Measurements from ENCODE around the gene PLCG2.
"Not testable (repeated sequence)": the region's sequence is repeated elsewhere in the genome, so short reads cannot be mapped to it uniquely, and the experiment has no call there.

PLCG2 gene

DNA sequence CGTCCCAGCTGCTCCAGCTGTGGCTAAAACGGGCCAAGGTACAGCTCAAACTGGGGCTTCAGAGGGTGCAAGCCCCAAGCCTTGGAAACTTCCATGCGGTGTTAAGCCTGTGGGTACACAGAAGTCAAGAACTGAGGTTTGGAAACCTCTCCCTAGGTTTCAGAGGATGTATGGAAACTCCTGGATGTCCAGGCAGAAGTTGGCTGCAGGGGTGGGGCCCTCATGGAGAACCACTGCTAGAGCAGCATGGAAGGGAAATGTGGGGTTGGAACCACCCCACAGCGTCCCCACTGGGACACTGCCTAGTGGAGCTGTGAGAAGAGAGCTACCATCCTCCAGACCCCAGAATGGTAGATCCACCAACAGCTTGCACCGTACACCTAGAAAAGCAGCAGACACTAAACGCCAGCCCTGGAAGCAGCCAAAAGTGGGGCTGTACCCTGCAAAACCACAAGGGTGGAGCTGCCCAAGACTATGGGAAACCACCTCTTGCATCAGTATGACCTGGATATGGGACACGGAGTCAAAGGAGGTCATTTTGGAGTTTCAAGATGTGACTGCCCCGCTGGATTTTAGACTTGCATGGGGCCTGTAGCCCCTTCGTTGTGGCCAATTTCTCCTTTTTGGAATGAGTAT, 230.0 kb downstream of the PLCG2 start:
- DNase-seq = no peak

DNA sequence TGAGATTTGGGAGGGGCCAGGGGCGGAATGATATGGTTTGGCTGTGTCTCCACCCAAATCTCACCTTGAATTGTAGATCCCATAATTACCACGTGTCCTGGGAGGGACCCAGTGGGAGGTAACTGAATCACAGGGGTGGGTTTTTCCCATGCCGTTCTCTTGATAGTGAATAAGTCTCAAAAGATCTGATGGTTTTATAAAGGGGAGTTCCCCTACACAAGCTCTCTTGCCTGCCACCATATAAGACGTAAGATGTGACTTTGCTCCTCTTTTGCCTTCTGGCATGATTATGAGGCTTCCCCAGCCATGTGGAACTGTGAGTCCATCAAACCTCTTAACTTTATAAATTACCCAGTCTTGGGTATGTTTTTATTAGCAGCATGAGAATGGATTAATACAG, 230.7 kb downstream of the PLCG2 start:
- DNase-seq = not testable (repeated sequence)

DNA sequence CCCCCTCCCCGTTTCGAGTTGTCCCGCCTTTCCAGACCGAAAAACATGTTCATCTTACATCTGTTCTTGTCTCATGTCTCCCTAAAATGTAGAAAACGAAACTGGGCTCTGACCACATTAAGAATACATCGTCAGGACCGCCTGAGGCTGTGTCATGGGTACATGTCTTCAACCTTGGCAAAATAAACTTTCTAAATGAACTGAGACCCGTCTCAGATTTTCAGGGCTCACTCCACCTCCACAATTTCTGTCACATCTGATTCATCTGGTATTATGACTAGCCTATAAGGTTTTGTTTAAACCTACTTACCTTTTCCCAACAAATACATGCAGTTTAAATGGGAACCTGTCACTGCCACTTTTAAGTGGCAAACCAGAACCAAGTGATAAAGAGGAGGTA, 231.6 kb downstream of the PLCG2 start:
- DNase-seq = no peak

DNA sequence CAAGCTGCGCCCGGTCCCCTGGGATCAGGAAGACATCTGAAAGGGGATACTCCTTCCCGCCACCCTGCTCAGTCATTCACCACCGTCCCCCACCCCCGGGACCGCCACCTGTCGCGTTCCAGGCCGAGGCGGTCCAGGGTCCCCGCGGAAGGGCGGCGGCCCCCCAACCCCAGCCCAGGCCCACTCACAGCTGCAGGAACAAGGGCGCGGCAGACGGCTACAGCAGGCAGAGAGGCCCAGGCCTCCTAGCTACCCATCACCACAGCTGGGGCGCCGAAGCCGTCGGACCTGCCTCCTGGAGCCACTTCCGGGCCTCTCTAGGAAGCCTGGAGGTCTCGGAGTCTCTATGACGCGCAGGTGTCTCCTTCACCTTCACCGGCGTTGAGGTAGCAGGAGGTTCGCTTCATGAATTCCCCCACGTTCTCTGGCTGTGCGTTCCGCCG, 232.1 kb downstream of the PLCG2 start, which contains the start of gene SDR42E1:
SDR42E1 (minus strand) TSS at position 272 of the 443 bp plus-strand sequence. CDS start 10,612 bp downstream, outside the sequence.
- no peak for DNase-seq
